NCI-H82 treated with DMSO at 0.1 percent for 48 hours (cell line): ENCODE measurements around the gene PRKG1.

Experiments used
- DNase-seq: peaks from one replicate; lab custom pipeline; 2025; ENCODE audit not compliant: unreplicated experiment; lab: John Stamatoyannopoulos, UW

The PRKG1 gene

GRCh38 chr10:51846856-51847506 lies 772.7 kb downstream of the PRKG1 start:
- no peak for DNase-seq

GRCh38 chr10:51852297-51852696 lies 778.0 kb downstream of the PRKG1 start:
- no peak for DNase-seq

DNA sequence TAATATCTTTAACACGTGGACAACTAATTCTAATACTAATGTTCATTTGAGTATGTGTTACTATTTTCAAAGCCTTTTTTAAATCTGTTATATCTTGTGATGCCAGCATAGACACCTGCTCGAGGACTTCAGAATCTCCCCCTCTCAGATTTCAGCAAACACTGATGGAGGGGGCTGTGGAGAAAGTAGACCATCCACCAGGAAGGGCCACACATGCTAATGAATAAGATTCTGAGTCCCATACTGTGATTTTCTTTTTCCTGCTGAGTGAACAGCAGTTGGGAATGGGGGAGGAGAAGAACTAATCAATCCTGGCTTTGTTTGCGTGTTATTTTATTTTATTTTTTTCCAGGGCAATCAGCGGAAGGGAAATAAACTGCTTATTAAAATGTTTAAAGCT lies 783.0 kb downstream of the PRKG1 start:
- DNase-seq = no peak

- DNase-seq = no peak
Observed at GRCh38 chr10:51860257-51860656, 786.0 kb downstream of the PRKG1 start.

GRCh38 chr10:51861051-51861450 lies 786.8 kb downstream of the PRKG1 start:
- no peak for DNase-seq

DNA sequence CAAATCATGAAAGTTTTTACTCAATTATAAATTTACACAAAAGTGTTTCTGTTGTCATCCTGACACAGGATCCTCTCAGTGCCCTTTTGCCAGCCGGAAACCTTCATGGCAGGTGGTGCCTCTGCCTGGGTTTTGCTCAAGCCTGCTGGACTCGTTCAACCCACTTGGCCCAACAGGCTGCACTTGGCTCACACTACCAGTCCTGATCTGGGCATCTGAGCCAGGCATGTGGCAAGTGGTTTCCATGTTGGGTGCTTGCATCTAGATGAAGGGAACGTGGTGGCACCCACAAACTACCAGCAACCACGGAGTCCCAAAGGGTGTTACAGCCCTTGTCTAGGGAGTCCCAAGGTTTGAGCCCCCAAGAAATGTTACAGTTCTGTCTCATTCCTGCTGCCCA lies 787.4 kb downstream of the PRKG1 start:
- DNase-seq = no peak

GRCh38 chr10:51862149-51862548 lies 787.9 kb downstream of the PRKG1 start:
- no peak for DNase-seq

GRCh38 chr10:51867956-51868355 lies 793.7 kb downstream of the PRKG1 start:
- no peak for DNase-seq

GRCh38 chr10:51874131-51874530 lies 799.8 kb downstream of the PRKG1 start:
- DNase-seq = no peak

- no peak for DNase-seq
Observed at GRCh38 chr10:51875610-51876009, 801.3 kb downstream of the PRKG1 start.

DNA sequence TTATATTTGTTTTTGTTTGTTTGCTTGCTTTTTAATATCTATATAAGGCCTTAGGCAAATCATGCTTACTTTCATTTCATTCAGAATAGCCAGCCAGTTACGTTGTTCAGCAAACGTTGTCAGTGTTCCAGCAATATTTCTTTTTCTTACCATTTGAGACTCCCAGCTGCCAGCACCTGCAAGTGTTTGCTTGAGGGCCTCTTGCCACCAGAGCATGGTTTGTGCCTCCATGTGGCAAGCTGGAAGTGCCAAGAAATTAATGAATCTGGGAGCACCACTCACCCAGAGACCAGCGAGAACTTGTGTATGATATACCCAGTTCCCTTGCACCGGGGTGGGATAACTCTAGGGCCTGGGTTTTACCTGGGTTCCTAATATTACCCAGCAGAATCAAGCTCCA lies 802.2 kb downstream of the PRKG1 start:
- no peak for DNase-seq

- no peak for DNase-seq
Observed at GRCh38 chr10:51876979-51877378, 802.7 kb downstream of the PRKG1 start.

DNA sequence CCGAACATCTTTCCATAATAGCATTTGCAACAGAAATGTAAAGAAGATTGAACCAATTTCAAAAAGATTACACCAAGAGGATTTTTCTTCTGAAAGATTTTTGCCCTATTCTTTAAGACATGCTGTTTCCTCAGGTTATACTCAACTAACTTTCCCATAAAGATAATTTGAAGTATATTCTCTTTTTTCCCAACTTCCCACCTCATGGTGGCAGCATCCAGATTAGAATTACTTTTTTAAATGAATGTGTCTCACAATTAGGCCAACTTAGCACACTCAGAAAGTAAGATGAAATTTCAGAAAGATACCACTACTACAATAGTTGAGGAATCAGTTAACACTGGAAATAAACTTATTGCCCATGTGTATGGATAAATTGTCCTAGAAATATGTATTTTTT lies 803.3 kb downstream of the PRKG1 start:
- no peak for DNase-seq

DNA sequence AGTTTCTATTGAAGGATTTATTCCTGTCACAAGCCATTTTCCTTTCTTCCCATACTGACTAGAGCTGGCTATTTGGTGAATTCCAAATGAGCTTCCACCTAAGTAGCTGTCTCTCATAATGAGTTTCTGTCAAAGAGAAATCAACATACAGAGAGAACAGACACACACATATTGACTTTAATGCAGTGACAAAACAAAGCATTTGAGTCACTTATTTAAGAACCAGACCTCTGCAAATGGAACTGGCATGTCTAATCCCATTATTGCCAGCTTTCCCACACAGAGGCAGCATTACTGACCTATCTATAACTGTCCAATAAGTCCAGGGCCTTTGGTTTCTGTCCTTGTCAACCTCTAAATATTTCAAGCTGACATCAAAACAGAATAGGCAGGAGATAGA lies 804.4 kb downstream of the PRKG1 start:
- no peak for DNase-seq

DNA sequence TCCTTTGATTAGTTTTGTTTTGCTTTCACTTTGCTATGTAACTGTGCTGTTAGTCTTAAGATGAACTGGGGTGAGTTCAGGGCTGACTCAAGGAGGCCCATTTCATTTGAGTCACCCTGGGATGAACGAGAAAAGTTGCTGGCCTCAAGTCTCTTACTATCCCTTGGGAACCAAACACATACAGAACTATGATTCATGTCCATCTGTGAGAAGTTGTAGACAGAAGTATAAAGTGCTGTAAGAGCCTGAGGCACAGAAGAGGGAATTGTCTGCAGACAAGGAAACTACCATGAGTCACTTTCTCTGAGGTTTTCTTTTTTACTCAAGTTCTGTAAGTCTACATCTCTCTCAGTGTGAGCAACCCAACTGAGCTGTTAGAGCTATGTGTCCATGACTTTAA lies 805.0 kb downstream of the PRKG1 start:
- DNase-seq = no peak

DNA sequence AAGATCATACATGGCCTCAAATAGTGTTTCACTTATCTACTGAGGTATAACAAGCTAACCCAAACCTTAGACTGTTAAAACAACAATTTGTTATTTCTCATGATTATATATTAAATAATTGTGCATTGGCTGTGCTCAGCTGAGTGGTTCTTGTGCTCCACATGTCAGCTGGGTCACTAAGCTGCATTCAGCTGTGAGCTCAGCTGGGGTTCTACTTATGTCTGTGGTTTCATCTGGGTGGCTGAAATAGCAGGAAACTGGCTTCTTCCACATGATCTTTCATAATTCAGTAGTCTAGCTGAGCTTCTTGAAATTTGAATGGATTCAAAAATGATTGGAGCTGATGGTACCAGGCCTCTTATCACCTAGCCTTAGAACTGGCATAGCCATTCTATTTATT lies 806.9 kb downstream of the PRKG1 start:
- no peak for DNase-seq

DNA sequence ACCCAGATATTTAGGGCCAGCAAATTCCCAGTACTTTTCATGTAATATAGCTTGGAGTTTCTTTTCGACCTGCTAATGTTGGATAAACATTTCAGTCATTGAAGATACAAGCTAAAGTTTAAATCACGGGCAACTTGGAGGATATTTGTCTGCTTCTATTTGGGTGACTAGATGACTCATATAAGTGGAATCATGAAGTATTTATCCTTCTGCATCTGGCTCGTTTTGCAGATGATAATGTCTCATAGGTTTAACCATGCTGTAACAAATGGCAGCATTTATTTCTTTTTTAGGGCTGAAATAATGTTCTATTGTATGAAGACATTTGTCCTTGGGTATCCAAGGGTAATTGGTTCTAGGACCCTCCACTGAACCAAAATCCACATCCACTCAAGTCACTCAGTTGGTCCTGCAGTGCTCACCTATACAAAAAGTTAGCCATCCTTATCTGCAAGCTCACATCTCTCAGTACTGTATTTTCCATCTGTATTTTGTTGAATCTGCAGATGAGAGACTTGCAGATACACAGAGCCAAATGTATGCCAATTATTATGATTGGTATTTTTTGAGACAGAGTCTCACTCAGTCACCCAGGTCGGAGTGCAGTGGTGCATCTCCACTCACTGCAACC lies 812.3 kb downstream of the PRKG1 start:
- no peak for DNase-seq

GRCh38 chr10:51888263-51888662 lies 814.0 kb downstream of the PRKG1 start:
- no peak for DNase-seq

DNA sequence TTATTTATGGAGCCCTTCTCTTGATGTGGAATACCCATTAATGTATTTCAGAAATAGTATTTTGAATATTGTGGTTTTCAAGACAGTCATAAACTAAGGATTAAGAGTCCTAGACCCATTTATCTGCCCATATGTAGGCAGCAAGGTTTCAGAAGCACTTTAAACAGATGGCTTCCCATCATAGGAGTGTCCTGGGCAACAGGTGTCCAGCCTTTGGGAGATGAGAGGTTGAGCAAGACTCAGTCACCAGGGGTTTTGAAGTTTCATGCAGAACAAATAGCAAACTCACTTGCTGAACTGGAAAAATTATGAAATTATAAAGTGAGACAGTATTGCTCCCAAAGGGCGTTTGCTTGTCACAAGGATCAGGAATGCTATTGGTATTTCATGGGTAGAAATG lies 818.0 kb downstream of the PRKG1 start:
- DNase-seq = no peak

GRCh38 chr10:51892965-51893658 lies 818.8 kb downstream of the PRKG1 start:
- no peak for DNase-seq

DNA sequence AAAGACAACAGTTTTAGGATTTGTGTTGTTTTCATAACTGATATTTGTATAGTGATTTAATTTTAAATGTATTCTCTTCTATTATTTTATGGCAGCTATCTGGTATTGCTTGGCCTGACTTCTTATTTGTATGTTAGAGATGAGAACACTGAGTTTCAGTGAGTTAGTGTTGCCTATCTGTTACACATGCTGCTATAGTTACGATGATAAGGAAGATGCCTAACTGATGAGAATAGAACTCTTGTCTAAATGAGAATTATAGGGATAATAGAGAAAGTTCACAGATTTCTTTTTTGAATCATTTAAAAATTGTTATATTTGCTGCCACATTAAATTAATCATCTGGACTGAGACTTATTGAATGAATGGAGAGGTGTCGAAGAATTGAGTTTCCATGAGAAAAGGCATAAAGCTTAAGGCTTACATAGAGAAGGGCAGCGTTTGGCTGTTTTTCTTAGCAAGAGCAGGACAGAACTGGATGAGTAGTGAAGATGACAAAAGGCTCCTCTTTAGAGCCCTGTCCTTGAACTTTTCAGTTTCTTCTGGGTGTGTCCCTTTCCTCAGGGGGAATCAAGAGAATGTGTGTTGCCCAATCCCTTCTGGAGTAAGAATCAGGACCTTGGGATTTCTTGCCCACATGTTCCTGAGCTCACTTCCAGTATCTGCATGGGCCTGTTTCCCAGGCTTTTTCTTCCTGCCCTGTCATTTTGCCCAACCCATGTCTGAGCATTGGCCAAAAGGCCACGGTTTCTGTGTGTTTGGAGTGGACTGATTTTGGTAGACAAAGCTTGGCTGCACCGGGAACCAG lies 820.7 kb downstream of the PRKG1 start:
- no peak for DNase-seq

DNA sequence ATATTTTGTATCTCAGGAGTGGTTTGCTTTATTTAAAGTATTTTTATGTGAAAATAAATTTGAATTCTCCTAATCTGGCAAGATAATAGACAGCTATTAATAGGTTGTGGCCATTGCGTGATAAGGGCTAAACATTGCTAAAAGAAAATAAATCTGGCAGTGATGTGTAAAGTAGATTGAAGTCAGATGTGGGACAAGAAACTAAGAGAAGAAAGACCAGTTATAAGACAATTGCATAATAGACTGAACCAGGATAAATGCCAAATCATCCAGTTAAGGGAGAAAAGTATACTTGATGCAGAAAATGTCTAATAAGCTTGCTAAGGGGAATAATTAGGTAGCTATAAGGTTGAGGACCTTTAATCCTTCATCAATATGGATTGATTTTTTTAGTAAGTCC lies 822.6 kb downstream of the PRKG1 start:
- no peak for DNase-seq
